HG02884 (cell line): ENCODE measurements around the gene ALDH1L1.

Source experiments
- ATAC-seq: cut with Tn5 transposase; IDR thresholded peaks from one replicate; pipeline ENCODE4 v1.9.1; 2021; ENCODE audit warnings: mild to moderate bottlenecking, moderate library complexity; ENCODE audit not compliant: unreplicated experiment

Gene ALDH1L1

GRCh38 chr3:126124148-126124868, 56.1 kb downstream of the ALDH1L1 start:
- ATAC-seq: no peak

GRCh38 chr3:126121632-126122031, 58.8 kb downstream of the ALDH1L1 start:
- no peak for ATAC-seq

GRCh38 chr3:126121074-126121473, 59.3 kb downstream of the ALDH1L1 start:
- no peak for ATAC-seq

- no peak for ATAC-seq
These were observed 60.4 kb downstream of the ALDH1L1 start for GRCh38 chr3:126119976-126120375.

- no peak for ATAC-seq
These were observed 61.2 kb downstream of the ALDH1L1 start for GRCh38 chr3:126119008-126119675.

- no peak for ATAC-seq
These were observed 61.8 kb downstream of the ALDH1L1 start for GRCh38 chr3:126118591-126118990.

- no peak for ATAC-seq
These were observed 62.6 kb downstream of the ALDH1L1 start for GRCh38 chr3:126117786-126118185.

GRCh38 chr3:126117212-126117611, 63.2 kb downstream of the ALDH1L1 start:
- ATAC-seq: no peak

GRCh38 chr3:126116526-126116925, 63.9 kb downstream of the ALDH1L1 start:
- ATAC-seq: no peak

- ATAC-seq: no peak
These were observed 65.7 kb downstream of the ALDH1L1 start for GRCh38 chr3:126114443-126115386.

- no peak for ATAC-seq
These were observed 66.5 kb downstream of the ALDH1L1 start for GRCh38 chr3:126113733-126114442.

- no peak for ATAC-seq
These were observed 67.2 kb downstream of the ALDH1L1 start for GRCh38 chr3:126113238-126113555.

- ATAC-seq: no peak
These were observed 67.7 kb downstream of the ALDH1L1 start for GRCh38 chr3:126112531-126113237.

- ATAC-seq: no peak
These were observed 68.6 kb downstream of the ALDH1L1 start for GRCh38 chr3:126111566-126112475.

- ATAC-seq: no peak
These were observed 69.2 kb downstream of the ALDH1L1 start for GRCh38 chr3:126111126-126111551.

- no peak for ATAC-seq
These were observed 69.8 kb downstream of the ALDH1L1 start for GRCh38 chr3:126110431-126111125.

GRCh38 chr3:126109880-126110235, 70.5 kb downstream of the ALDH1L1 start:
- ATAC-seq: no peak

GRCh38 chr3:126109146-126109879, 71.1 kb downstream of the ALDH1L1 start:
- ATAC-seq: no peak
